ENCODE data around the gene AAGAB. TPM values are rescaled to one million over a fixed set of nuclear protein-coding genes. Genes with fewer than 3 reads are reported as not detected.
A peak's percentile ranks its signal among the peaks of the same experiment; 100 is the strongest.

AAGAB gene
- total RNA-seq, 1 experiment from 2014 or later, result 52.0 TPM

GRCh38 chr15:67176195-67176971 lies 78.1 kb downstream of the AAGAB start:
- ChIA-PET RAD21 (ENCODE audit: low non-redundant PET in 1 of 2, low total read pairs in 2 of 2, uncharacterized antibody in 2 of 2, unreplicated experiment in 2 of 2) (interaction anchor here in 1 of 2 experiments (0.6 kb wide), 1 partner anchor 52 kb away, joined by 4 read pairs; no protein-coding TSS in a partner anchor), CTCF (no interaction called here), POLR2A (no interaction called here)
- intact Hi-C loops (cut with micrococcal nuclease), result loop anchor here (10.0 kb wide), 1 partner anchor 232 kb away; no protein-coding TSS in a partner anchor
- Histone ChIP-seq H3K9me2 (ENCODE audit: insufficient read depth) (no peaks in the 10 kb centered on the region), H3K9ac (ENCODE audit: low read length) (peak overlapping the region; percentile 58), H3K4me1 (ENCODE audit: control insufficient read depth in 1 of 2, insufficient read depth in 2 of 2, low read length in 2 of 2) (peaks cover 28 to 68% of the 10 kb centered on the region in 2 experiments), H3K4me2 (ENCODE audit: low read length) (peak overlapping the region; percentile 71), H3K27ac (ENCODE audit: low read depth, low read length) (no peak overlapping the region), H3K36me3 (ENCODE audit: control insufficient read depth in 1 of 2, insufficient read depth in 2 of 2, low read length in 2 of 2) (peaks cover 2 to 52% of the 10 kb centered on the region in 2 experiments; a peak in 3 of 4 replicates), H3K27me3 (ENCODE audit: insufficient read depth, low read length) (no peaks in the 10 kb centered on the region), H2AFZ (ENCODE audit: low read depth, low read length, poor library complexity, severe bottlenecking) (no peak overlapping the region), H3K4me3 (replicated peaks in 1 of 2; ENCODE audit: low read depth in 1 of 2, low read length in 2 of 2) (no peak overlapping the region), H3K79me2 (ENCODE audit: insufficient read depth, low read length) (peaks cover 33% of the 10 kb centered on the region; the same call in 1 of the 2 replicates), H4K20me1 (ENCODE audit: insufficient read depth) (no peaks in the 10 kb centered on the region), H3K9me3 (ENCODE audit: control insufficient read depth in 1 of 2, insufficient read depth in 1 of 2, low read depth in 1 of 2, low read length in 2 of 2) (no peaks in the 10 kb centered on the region)
- no TSS peak for BruUV-seq (replicated peaks)
- no peak for ATAC-seq
- no peak for TF ChIP-seq EZH2phosphoT487 (IDR thresholded peaks at IDR 0.05; ENCODE audit: borderline replicate concordance)
- TF ChIP-seq TCF7L2 (IDR thresholded peaks at IDR 0.05; ENCODE audit: borderline replicate concordance, extremely low read depth, insufficient read depth, insufficient read length), result peak; percentile 52
- no peak for DNase-seq (ENCODE audit: low read depth, low spot score)

- RAD21 ChIA-PET (ENCODE audit: low non-redundant PET in 1 of 2, low total read pairs in 2 of 2, uncharacterized antibody in 2 of 2, unreplicated experiment in 2 of 2), result no interaction called here
- H4K20me1 ChIP-seq (ENCODE audit: insufficient read depth), result no peaks in the 10 kb centered on the region
- peaks cover 0 to 60% of the 10 kb centered on the region in 2 experiments; a peak in 2 of 4 replicates for H3K36me3 ChIP-seq (ENCODE audit: control insufficient read depth in 1 of 2, insufficient read depth in 2 of 2, low read length in 2 of 2)
- H3K9ac ChIP-seq (ENCODE audit: low read length), result peak overlapping the region; percentile 58
- peaks cover 28 to 73% of the 10 kb centered on the region in 2 experiments for H3K4me1 ChIP-seq (ENCODE audit: control insufficient read depth in 1 of 2, insufficient read depth in 2 of 2, low read length in 2 of 2)
- H2AFZ ChIP-seq (ENCODE audit: low read depth, low read length, poor library complexity, severe bottlenecking), result no peak overlapping the region
- no peaks in the 10 kb centered on the region for H3K9me2 ChIP-seq (ENCODE audit: insufficient read depth)
- no peaks in the 10 kb centered on the region for H3K9me3 ChIP-seq (ENCODE audit: control insufficient read depth in 1 of 2, insufficient read depth in 1 of 2, low read depth in 1 of 2, low read length in 2 of 2)
- CTCF ChIA-PET, result interaction anchor here (1.4 kb wide), 1 partner anchor 227 kb away, joined by 3 read pairs; no protein-coding TSS in a partner anchor
- H3K27me3 ChIP-seq (ENCODE audit: insufficient read depth, low read length), result no peaks in the 10 kb centered on the region
- intact Hi-C loops (cut with micrococcal nuclease), result loop anchor here (1.0 to 10.0 kb wide), 2 partner anchors 51 to 231 kb away; no protein-coding TSS in a partner anchor
- H3K79me2 ChIP-seq (ENCODE audit: insufficient read depth, low read length), result peaks cover 33% of the 10 kb centered on the region; the same call in 1 of the 2 replicates
- ATAC-seq (no peak), DNase-seq (ENCODE audit: low read depth, low spot score) (no peak)
- no peak overlapping the region for H3K4me3 ChIP-seq (replicated peaks in 1 of 2; ENCODE audit: low read depth in 1 of 2, low read length in 2 of 2)
- POLR2A ChIA-PET, result interaction anchor here (0.9 to 1.2 kb wide), 3 partner anchors 20 to 51 kb away, joined by 3 read pairs; no protein-coding TSS in a partner anchor
- peak overlapping the region; percentile 71 for H3K4me2 ChIP-seq (ENCODE audit: low read length)
- H3K27ac ChIP-seq (ENCODE audit: low read depth, low read length), result peak overlapping the region; percentile 70
- BruUV-seq (replicated peaks), result no TSS peak
- TF ChIP-seq CEBPB (IDR thresholded peaks at IDR 0.05; ENCODE audit: low read depth) (no peak), ZNF274 (IDR thresholded peaks at IDR 0.05; ENCODE audit: low read depth, low read length) (no peak), SIN3A (IDR thresholded peaks at IDR 0.05; ENCODE audit: low read depth) (no peak), REST (IDR thresholded peaks at IDR 0.05; ENCODE audit: low read depth) (no peak), YY1 (IDR thresholded peaks at IDR 0.05; ENCODE audit: extremely low read depth, insufficient replicate concordance, low read depth, low read length) (no peak), SRF (IDR thresholded peaks at IDR 0.05; ENCODE audit: low read depth) (no peak), EZH2phosphoT487 (IDR thresholded peaks at IDR 0.05; ENCODE audit: borderline replicate concordance) (no peak), ZBTB33 (IDR thresholded peaks at IDR 0.05; ENCODE audit: extremely low read depth, insufficient replicate concordance, low read length) (no peak)
Observed at GRCh38 chr15:67175643-67176071, 78.8 kb downstream of the AAGAB start.

Measured in HCT116 (cell line).